ENCODE results near the gene DCAF4.

GRCh38 chr14:72884386-72884785, 41.9 kb upstream of the DCAF4 start:
- TF ChIP-seq ZNF384 (IDR thresholded peaks at IDR 0.05) (no peak), TARDBP (IDR thresholded peaks at IDR 0.05) (no peak), ARNT (IDR thresholded peaks at IDR 0.05) (no peak), FOXM1 (IDR thresholded peaks at IDR 0.05; ENCODE audit: borderline replicate concordance) (no peak), SUZ12 (IDR thresholded peaks at IDR 0.05) (no peak)
